Body of pancreas (tissue), 4 donors: ENCODE data around the gene MUSTN1. TPM values are rescaled to one million over a fixed set of nuclear protein-coding genes. Genes with fewer than 3 reads are reported as not detected.

Source experiments
- ATAC-seq: fragments of 150-250 bp; one replicate; pipeline ENCODE4 v1.9.1; 2016
- DNase-seq, 4 donors: peaks; one replicate each; pipeline ENCODE4 v3.0.0-alpha.2; 2019
- H3K27ac ChIP-seq, 4 donors: fragments of 200-600 bp; sonication (generic); 1 replicate in 3 of 4; 2 replicates in 1 of 4; pipeline versions ENCODE4 v1.5.1 to v1.6.1; 2016 to 2019; ENCODE audit warnings: mild to moderate bottlenecking in 1 of 4, mixed read lengths in 1 of 4, moderate library complexity in 1 of 4
- H3K27me3 ChIP-seq, 2 donors: fragments of 200-600 bp; sonication (generic); one replicate each; pipeline ENCODE4 v1.6.0; 2016; ENCODE audit warnings: mild to moderate bottlenecking in 1 of 2
- H3K36me3 ChIP-seq, 2 donors: fragments of 200-600 bp; sonication (generic); replicated peaks in 1 of 2; 2 replicates each; pipeline ENCODE4 v1.5.1; 2016; ENCODE audit warnings: low read depth in 2 of 2; ENCODE audit not compliant: insufficient read depth in 1 of 2
- H3K4me1 ChIP-seq: fragments of 200-600 bp; sonication (generic); one replicate; pipeline ENCODE4 v1.6.0; 2016
- H3K4me3 ChIP-seq, 2 donors: fragments of 200-600 bp; sonication (generic); 1 replicate in 1 of 2; 2 replicates in 1 of 2; pipeline ENCODE4 v1.5.1; 2016 to 2019
- H3K9me3 ChIP-seq, 3 donors: fragments of 200-600 bp; sonication (generic); 1 replicate in 2 of 3; 2 replicates in 1 of 3; pipeline ENCODE4 v1.5.1; 2016
- CTCF ChIP-seq, 7 experiments: fragments of 450-650 bp in 4 of 7; fragments of 200-600 bp in 3 of 7; sonication (generic) in 3 of 7; IDR thresholded peaks; one replicate each; pipeline ENCODE4 v1.5.1; 2016 to 2019; ENCODE audit warnings: antibody characterized with exemption in 7 of 7
- POLR2A ChIP-seq, 3 donors: fragments of 450-650 bp; IDR thresholded peaks; one replicate each; pipeline ENCODE4 v1.6.1; 2016; ENCODE audit warnings: antibody characterized with exemption in 3 of 3, mild to moderate bottlenecking in 2 of 3
- WGBS, 2 donors: methylation state at CpG; one replicate each; pipeline ENCODE4 v1.1.5; 2017; 5-methylcytosine and 5-hydroxymethylcytosine counted together
- intact Hi-C: fragments of 100-400 bp; cut with DNase I; formaldehyde crosslinking; loops from one replicate; pipeline ENCODE4 v1.15.1; 2023
- total RNA-seq, 2 donors: library from RNA; depleted of rRNA; stranded (reverse); fragments of >200 nt; gene quantifications; one replicate each; pipeline ENCODE4 v1.1.0, GENCODE V29; 2016

MUSTN1 gene
- total RNA-seq, 2 donors from 2014 or later = 3.9 TPM; not detected in 1

GRCh38 chr3:52829906-52830463 lies 4.8 kb downstream of the MUSTN1 start:
- H3K27ac ChIP-seq = peak overlapping the region in 2 of 4 donors; percentile 43 to 46
- TF ChIP-seq POLR2A (IDR thresholded peaks at IDR 0.05) (no peak), CTCF (IDR thresholded peaks at IDR 0.05) (no peak)
- no peaks in the 10 kb centered on the region for H3K36me3 ChIP-seq
- ATAC-seq (no peak), DNase-seq (peak in 1 of 4 donors; percentile 18)
- intact Hi-C loops = no loop called here
- H3K4me3 ChIP-seq = no peak overlapping the region
- no peaks in the 10 kb centered on the region for H3K9me3 ChIP-seq
- WGBS, 2 donors = 84 to 94% methylated on average over 8 to 10 of the region's 10 CpGs
- H3K27me3 ChIP-seq = no peaks in the 10 kb centered on the region
- H3K4me1 ChIP-seq = peaks cover 49% of the 10 kb centered on the region

GRCh38 chr3:52829482-52829881 lies 5.3 kb downstream of the MUSTN1 start:
- Histone ChIP-seq H3K27ac (no peak overlapping the region), H3K9me3 (no peaks in the 10 kb centered on the region), H3K4me1 (peaks cover 49% of the 10 kb centered on the region), H3K36me3 (no peaks in the 10 kb centered on the region), H3K4me3 (no peak overlapping the region), H3K27me3 (no peaks in the 10 kb centered on the region)
- WGBS, 2 donors = 91 to 100% methylated on average over 1 to 3 of the region's 3 CpGs
- DNase-seq (no peak), ATAC-seq (no peak)
- intact Hi-C loops = no loop called here
- no peak for TF ChIP-seq POLR2A (IDR thresholded peaks at IDR 0.05)
- no peak for TF ChIP-seq CTCF (IDR thresholded peaks at IDR 0.05)

GRCh38 chr3:52827866-52828376 lies 6.9 kb downstream of the MUSTN1 start:
- DNase-seq (peak; percentile 62 to 87 (median 84)), ATAC-seq (peak; percentile 80)
- no peaks in the 10 kb centered on the region for H3K27me3 ChIP-seq
- H3K9me3 ChIP-seq = no peaks in the 10 kb centered on the region
- TF ChIP-seq POLR2A (IDR thresholded peaks at IDR 0.05) (no peak), CTCF (IDR thresholded peaks at IDR 0.05) (peak in 5 of 7 experiments; percentile 10 to 59 (median 58))
- H3K27ac ChIP-seq = peak overlapping the region in 1 of 4 donors; percentile 33
- H3K4me3 ChIP-seq = no peak overlapping the region
- 22 to 40% methylated on average over 6 to 10 of the region's 10 CpGs for WGBS, 2 donors
- no peaks in the 10 kb centered on the region for H3K36me3 ChIP-seq
- intact Hi-C loops = no loop called here
- peaks cover 49% of the 10 kb centered on the region for H3K4me1 ChIP-seq

- peaks cover 49% of the 10 kb centered on the region for H3K4me1 ChIP-seq
- H3K4me3 ChIP-seq = no peak overlapping the region
- TF ChIP-seq POLR2A (IDR thresholded peaks at IDR 0.05) (no peak), CTCF (IDR thresholded peaks at IDR 0.05) (no peak)
- H3K36me3 ChIP-seq = no peaks in the 10 kb centered on the region
- H3K27me3 ChIP-seq = no peaks in the 10 kb centered on the region
- peak; percentile 2 for ATAC-seq
- H3K9me3 ChIP-seq = no peaks in the 10 kb centered on the region
- intact Hi-C loops = no loop called here
- DNase-seq = peak in 1 of 4 donors; percentile 35
- peak overlapping the region in 1 of 4 donors; percentile 33 for H3K27ac ChIP-seq
- WGBS, 2 donors = 69 to 76% methylated on average over 8 to 9 of the region's 9 CpGs
Measured at GRCh38 chr3:52827441-52827840, 7.4 kb downstream of the MUSTN1 start.

GRCh38 chr3:52824037-52824436 lies 10.8 kb downstream of the MUSTN1 start:
- WGBS, 2 donors = 96 to 97% methylated on average over 7 to 10 of the region's 10 CpGs

More at GRCh38 chr3:52824037-52824436, 10.8 kb downstream of the MUSTN1 start:
- DNase-seq (no peak), ATAC-seq (no peak)
- intact Hi-C loops = no loop called here
- H3K27ac ChIP-seq = no peak overlapping the region
- H3K27me3 ChIP-seq = no peaks in the 10 kb centered on the region
- H3K9me3 ChIP-seq = no peaks in the 10 kb centered on the region
- TF ChIP-seq CTCF (IDR thresholded peaks at IDR 0.05) (no peak), POLR2A (IDR thresholded peaks at IDR 0.05) (no peak)
- H3K36me3 ChIP-seq = no peaks in the 10 kb centered on the region
- H3K4me3 ChIP-seq = no peak overlapping the region
- peaks cover 18% of the 10 kb centered on the region for H3K4me1 ChIP-seq
